ENCODE results near the gene DEFB113. TPM values are rescaled to one million over a fixed set of nuclear protein-coding genes. Genes with fewer than 3 reads are reported as not detected.

The DEFB113 gene
- total RNA-seq, 1 experiment from 2014 or later = not detected

- intact Hi-C loops (cut with micrococcal nuclease; ENCODE audit: unreplicated experiment) = no loop called here
- BruUV-seq (replicated peaks) = no TSS peak
- no peaks in the 10 kb centered on the region for H3K79me2 ChIP-seq (ENCODE audit: low read depth)
- H4K20me1 ChIP-seq (ENCODE audit: insufficient read depth) = no peaks in the 10 kb centered on the region
- H2AFZ ChIP-seq = no peak overlapping the region
- no peak overlapping the region for H3K27ac ChIP-seq
- H3K4me2 ChIP-seq = no peak overlapping the region
- no peaks in the 10 kb centered on the region for H3F3A ChIP-seq (ENCODE audit: insufficient read depth, low read depth)
- ChIA-PET CTCF (no interaction called here), POLR2A (ENCODE audit: unreplicated experiment) (no interaction called here)
- DNase-seq = no peak
- no peak overlapping the region for H3K4me3 ChIP-seq
- H3K4me1 ChIP-seq (replicated peaks; ENCODE audit: insufficient read depth) = no peaks in the 10 kb centered on the region
- H3K9me3 ChIP-seq (ENCODE audit: insufficient read depth, low read depth) = no peaks in the 10 kb centered on the region
- no peak for TF ChIP-seq EZH2 (IDR thresholded peaks at IDR 0.05; ENCODE audit: low read depth)
- no peak for TF ChIP-seq CTCF (conservative IDR thresholded peaks at IDR 0.05)
- no peaks in the 10 kb centered on the region for H3K27me3 ChIP-seq (ENCODE audit: insufficient read depth, low read depth)
- H3K9me2 ChIP-seq (ENCODE audit: insufficient read depth) = no peaks in the 10 kb centered on the region
- no peaks in the 10 kb centered on the region for H3K36me3 ChIP-seq (ENCODE audit: low read depth)
Observed at GRCh38 chr6:49934770-49935169, 34.7 kb downstream of the DEFB113 start.

- ChIA-PET CTCF (no interaction called here), POLR2A (ENCODE audit: unreplicated experiment) (no interaction called here)
- H3F3A ChIP-seq (ENCODE audit: insufficient read depth, low read depth) = no peaks in the 10 kb centered on the region
- no peaks in the 10 kb centered on the region for H3K36me3 ChIP-seq (ENCODE audit: low read depth)
- H3K9me2 ChIP-seq (ENCODE audit: insufficient read depth) = no peaks in the 10 kb centered on the region
- no peaks in the 10 kb centered on the region for H3K4me1 ChIP-seq (replicated peaks; ENCODE audit: insufficient read depth)
- no peak overlapping the region for H3K4me3 ChIP-seq
- H2AFZ ChIP-seq = no peak overlapping the region
- H4K20me1 ChIP-seq (ENCODE audit: insufficient read depth) = no peaks in the 10 kb centered on the region
- intact Hi-C loops (cut with micrococcal nuclease; ENCODE audit: unreplicated experiment) = no loop called here
- TF ChIP-seq EZH2 (IDR thresholded peaks at IDR 0.05; ENCODE audit: low read depth) (no peak), CTCF (conservative IDR thresholded peaks at IDR 0.05) (no peak)
- H3K9me3 ChIP-seq (ENCODE audit: insufficient read depth, low read depth) = no peaks in the 10 kb centered on the region
- H3K4me2 ChIP-seq = no peak overlapping the region
- DNase-seq = no peak
- no peaks in the 10 kb centered on the region for H3K79me2 ChIP-seq (ENCODE audit: low read depth)
- no peaks in the 10 kb centered on the region for H3K27me3 ChIP-seq (ENCODE audit: insufficient read depth, low read depth)
- no TSS peak for BruUV-seq (replicated peaks)
- H3K27ac ChIP-seq = no peak overlapping the region
Observed at GRCh38 chr6:49933526-49933925, 35.9 kb downstream of the DEFB113 start.

GRCh38 chr6:49929340-49929739 is 40.1 kb downstream of the DEFB113 start:
- Histone ChIP-seq H3K4me1 (replicated peaks; ENCODE audit: insufficient read depth) (no peaks in the 10 kb centered on the region), H3K27me3 (ENCODE audit: insufficient read depth, low read depth) (no peaks in the 10 kb centered on the region), H3K79me2 (ENCODE audit: low read depth) (no peaks in the 10 kb centered on the region), H3F3A (ENCODE audit: insufficient read depth, low read depth) (no peaks in the 10 kb centered on the region), H3K36me3 (ENCODE audit: low read depth) (no peaks in the 10 kb centered on the region), H3K27ac (no peak overlapping the region), H3K4me2 (no peak overlapping the region), H3K9me3 (ENCODE audit: insufficient read depth, low read depth) (no peaks in the 10 kb centered on the region; the same call in 1 of the 2 replicates), H3K9me2 (ENCODE audit: insufficient read depth) (no peaks in the 10 kb centered on the region), H4K20me1 (ENCODE audit: insufficient read depth) (no peaks in the 10 kb centered on the region), H2AFZ (no peak overlapping the region), H3K4me3 (no peak overlapping the region)
- TF ChIP-seq CTCF (conservative IDR thresholded peaks at IDR 0.05) (no peak), EZH2 (IDR thresholded peaks at IDR 0.05; ENCODE audit: low read depth) (no peak)
- intact Hi-C loops (cut with micrococcal nuclease; ENCODE audit: unreplicated experiment) = no loop called here
- CTCF ChIA-PET = no interaction called here
- BruUV-seq (replicated peaks) = no TSS peak
- POLR2A ChIA-PET (ENCODE audit: unreplicated experiment) = no interaction called here
- DNase-seq = no peak

Measured in PC-9 (cell line).